NK-92 (cell line): ENCODE results near the gene SIRPB1.
"Not testable (repeated sequence)": the region's sequence is repeated elsewhere in the genome, so short reads cannot be mapped to it uniquely, and the experiment has no call there.

Source experiments
- DNase-seq: peaks from one replicate; lab custom pipeline; 2025; ENCODE audit not compliant: unreplicated experiment; lab: John Stamatoyannopoulos, UW

SIRPB1 gene

DNA sequence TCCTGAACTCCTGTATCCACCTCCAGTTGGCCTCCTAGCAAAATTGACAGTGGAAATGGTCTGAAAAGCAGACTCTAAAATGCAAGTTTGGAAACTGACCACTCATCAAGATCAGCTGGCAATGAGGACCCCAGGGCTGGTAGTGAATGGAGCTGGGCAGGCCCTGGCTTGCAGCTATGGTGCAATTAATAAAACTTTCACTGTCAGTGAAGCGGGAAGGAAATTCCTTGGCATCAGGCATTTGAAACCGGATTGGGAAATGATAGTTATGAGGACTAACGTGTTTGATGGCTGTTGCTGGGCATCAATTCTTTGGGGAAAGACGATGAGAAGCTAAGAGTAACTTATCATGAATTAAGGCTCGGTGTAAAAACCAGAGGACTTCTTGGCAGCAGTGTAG lies 19.1 kb downstream of the SIRPB1 start:
- no peak for DNase-seq

DNA sequence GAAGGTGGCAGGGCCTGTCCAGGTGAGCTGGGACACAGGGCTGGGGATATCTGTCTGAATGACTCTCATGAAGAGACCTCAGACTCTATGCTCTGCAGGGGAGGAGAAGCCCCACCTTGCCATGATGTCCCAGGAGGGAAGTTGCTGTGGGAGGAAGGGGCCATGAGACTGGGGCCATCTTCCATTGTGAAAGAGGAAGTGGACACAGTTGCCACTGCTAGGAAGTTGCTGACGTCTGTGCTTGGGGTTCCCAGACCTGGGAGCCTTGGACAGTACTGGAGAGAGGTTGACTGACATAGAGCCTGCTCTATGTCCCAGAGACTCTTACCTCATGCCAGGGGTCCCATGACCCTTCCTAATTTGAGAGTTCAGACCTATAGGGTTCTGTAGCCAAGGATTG lies 24.5 kb downstream of the SIRPB1 start:
- no peak for DNase-seq

DNA sequence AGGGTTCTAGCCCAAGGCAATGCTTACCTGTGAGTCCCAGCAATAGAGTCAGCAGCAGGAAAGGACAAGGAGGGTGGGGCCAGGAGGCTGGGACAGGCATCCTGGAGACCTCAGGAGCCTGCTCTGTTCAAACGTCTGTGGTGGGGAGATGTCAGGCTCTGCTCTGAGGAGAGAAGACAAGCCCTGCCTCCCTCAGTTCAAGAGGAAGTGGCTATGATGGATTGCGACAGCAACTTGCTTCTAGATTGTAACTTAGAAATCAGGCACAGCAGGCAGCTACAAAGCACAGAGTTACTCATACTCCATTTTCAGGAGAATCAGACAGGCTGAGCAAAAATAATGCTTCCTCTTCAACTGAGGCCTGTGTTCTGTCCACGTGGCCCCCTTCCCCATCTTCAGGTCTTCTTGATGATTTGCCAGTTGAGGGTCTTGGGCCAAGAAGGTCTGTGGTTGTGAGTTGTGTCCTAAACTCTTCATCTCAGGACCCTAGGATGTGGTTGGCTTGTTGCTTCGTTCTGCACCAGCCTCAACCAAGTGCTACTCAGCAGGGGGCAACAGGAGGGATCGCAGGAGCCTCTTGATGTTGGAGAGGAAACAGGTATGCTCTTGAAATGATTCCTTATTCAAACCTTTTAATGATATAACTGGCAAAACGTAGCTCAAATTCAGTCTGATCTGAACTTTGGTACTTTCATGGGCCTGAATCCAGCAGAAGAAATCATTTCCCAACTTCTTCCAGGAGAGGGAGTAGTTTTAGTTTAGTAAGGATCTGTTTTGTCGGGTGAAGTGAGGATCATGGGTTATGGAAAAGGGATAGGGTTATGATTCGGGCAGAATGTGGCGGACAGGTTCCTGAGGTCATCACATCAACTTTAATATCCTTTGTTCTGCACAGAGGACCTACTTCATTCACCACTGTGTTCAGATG lies 31.0 kb downstream of the SIRPB1 start:
- DNase-seq, result no peak

DNA sequence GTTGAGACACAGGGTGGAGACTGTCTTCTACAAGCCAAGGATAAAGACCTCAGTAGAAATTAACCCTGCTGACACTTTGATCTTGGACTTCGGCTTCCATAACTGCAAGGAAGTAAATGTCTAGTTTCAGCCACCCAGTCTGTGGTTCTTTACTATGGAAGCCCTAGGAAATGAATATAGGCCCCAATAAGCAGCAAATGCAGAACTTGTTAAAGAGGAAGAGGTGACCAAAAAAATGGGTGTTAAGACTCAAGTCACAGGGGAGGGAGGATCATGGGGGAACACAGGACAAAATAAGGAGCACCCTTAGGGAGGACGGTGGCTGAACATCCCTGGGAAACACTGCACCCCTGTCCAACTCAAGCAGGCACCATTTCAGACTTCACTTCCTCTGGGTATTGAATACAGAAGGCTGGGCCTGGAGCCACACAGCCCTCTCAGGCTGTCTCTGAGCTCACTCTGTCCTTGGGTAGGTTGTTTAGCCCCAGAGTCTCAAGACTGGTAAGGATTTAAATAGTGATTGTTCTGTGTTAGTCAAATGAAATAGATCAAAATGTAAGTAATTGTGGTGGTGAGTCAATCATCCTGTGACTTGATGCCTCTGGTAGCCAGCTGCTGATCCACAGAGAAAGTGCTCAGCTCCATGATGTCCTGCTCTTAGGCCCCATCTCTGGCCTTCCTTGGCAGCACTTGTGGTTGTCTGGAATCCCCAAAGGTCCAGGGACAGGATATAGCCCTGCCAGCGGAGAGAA lies 31.9 kb downstream of the SIRPB1 start:
- no peak for DNase-seq

DNA sequence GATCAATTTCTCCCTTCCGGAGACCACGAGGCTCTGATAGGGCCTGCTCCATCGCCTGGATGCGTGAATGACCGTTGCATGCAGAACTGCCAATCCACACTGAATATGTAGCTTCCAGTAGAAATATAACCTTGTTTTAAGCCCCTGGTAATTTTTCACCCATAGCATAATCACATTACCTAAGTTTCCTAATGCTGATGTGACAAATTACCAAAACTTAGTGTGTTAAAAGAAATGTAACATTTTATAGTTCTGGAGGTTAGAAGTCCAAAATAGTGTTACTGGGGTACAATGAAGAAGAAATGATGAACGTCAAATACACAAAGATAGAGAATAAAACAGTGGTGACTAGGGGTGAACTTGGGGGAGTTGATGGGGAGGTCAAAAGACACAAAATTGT lies 40.3 kb downstream of the SIRPB1 start:
- no peak for DNase-seq

DNA sequence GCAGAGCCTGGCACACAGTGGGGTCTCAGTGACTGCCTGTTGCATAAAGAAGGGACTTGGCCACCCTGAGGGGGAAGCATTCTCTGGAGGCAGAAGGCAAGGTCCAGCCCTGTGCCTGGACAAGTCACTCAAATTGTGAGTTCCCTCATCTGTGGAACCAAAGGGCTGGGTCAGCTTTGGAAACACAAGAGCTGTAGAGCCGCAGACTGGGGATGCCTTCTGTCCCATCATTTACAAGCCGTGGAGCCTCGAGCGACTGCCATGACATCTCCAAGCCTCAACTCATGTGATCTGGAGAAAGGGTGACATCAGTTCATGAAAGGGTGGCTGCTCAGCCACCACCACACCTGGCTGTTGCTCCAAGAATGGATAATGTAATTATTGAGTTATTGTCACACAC lies 41.9 kb downstream of the SIRPB1 start:
- no peak for DNase-seq

DNA sequence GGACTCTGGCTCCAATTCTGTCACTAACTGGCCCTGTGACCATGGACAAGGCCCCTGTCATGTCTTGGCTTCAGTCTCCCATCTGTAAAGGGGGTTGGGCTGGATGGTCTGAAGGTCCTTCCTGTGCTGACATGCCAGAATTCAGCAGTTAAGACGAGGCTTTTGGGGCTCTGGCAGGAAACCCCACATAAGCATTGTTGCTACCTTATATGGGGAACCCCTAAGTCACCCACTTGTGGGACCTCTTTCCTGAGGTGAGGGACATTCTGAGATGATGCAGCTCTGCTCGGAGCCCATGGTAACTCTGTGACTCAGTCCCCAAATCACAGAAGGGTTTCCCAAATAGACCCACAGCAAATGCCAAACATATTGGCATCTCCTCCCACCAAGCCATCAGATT lies 42.5 kb downstream of the SIRPB1 start:
- not testable (repeated sequence) for DNase-seq

DNA sequence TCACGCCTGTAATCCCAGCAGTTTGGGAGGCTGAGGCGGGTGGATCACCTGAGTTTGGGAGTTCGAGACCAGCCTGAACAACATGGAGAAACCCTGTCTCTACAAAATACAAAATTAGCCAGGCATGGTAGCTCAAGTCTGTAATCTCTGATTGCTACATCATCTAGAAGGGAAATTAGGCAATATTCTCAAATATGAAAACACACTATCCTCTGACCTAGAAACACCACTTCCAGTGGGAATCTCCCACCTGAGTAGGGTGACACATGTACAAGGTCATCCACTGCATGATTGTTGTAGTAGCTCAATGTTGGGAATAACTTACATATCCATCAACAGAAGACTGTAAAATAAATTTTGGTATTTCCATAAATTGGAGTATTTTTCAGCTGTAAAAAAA lies 43.2 kb downstream of the SIRPB1 start:
- DNase-seq, result no peak

DNA sequence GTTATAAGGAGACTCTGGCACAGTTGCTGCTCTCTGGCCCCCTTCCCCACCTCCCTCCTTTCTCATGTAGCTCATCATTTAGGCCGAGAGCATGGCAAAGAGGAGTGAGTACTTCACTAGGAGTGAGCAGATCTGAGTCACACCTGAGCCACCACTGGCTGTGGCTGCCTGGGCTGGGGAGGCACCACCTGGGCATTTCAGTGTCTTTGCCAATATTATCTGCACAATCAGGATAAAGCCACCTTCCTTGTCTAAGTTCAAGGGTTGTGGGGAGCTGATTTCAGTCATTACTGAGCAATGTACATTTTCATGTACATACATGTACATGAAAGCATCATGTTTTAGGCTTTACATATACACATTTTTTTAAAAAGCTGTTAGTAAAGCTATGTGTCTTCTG lies 43.8 kb downstream of the SIRPB1 start:
- not testable (repeated sequence) for DNase-seq

DNA sequence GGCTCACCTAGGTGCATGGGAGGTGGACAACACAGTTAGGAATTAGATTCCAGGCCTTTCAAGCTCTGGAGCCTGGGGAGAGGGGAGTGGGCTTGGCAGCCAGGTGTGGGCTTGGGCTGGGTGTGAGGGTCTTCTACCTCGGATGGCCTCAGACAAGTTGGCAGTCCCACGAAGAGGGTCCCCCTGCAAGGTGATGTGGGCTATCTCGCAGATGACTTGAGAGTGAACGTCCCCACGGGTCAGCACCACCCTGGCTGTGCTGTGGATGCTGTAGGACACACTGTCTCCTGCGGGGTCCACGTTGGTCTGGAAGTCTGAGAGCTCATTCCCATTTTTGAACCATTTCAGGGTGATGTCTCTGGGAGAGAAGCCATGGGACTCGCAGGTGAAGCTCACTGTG lies 48.2 kb downstream of the SIRPB1 start:
- not testable (repeated sequence) for DNase-seq
